LoVo (cell line): ENCODE measurements around the gene INPPL1.
"Not testable (repeated sequence)": the region's sequence is repeated elsewhere in the genome, so short reads cannot be mapped to it uniquely, and the experiment has no call there.

Source experiments
- DNase-seq: peaks from one replicate; pipeline ENCODE4 v3.0.0-alpha.2; 2016; ENCODE audit warnings: low spot score

The INPPL1 gene

GRCh38 chr11:72224564-72225410 is at the start of gene INPPL1:
Gene INPPL1 (plus strand): TSS chr11:72224767. CDS start chr11:72224985, 218 bp downstream.
- DNase-seq = no peak

- DNase-seq = no peak
These were observed 46.9 kb upstream of the INPPL1 start for GRCh38 chr11:72177656-72178055.

GRCh38 chr11:72179049-72179803 is 45.3 kb upstream of the INPPL1 start:
- DNase-seq = no peak

GRCh38 chr11:72179804-72180396 is 44.7 kb upstream of the INPPL1 start:
- no peak for DNase-seq

- not testable (repeated sequence) for DNase-seq
These were observed 43.5 kb upstream of the INPPL1 start for GRCh38 chr11:72180892-72181552.

GRCh38 chr11:72181553-72181958 is 43.0 kb upstream of the INPPL1 start:
- DNase-seq = not testable (repeated sequence)

- DNase-seq = no peak
These were observed 36.3 kb upstream of the INPPL1 start for GRCh38 chr11:72188267-72188666.

- peak; percentile 55 for DNase-seq
These were observed 34.9 kb upstream of the INPPL1 start for GRCh38 chr11:72189455-72190250.

- DNase-seq = no peak
These were observed 33.9 kb upstream of the INPPL1 start for GRCh38 chr11:72190631-72191071.

- DNase-seq = peak; percentile 53
These were observed 32.6 kb upstream of the INPPL1 start, which contains the start of gene FOLR1 for GRCh38 chr11:72191961-72192381. Gene FOLR1 (plus strand): TSS chr11:72192140. CDS start chr11:72192174, 34 bp downstream.

- no peak for DNase-seq
These were observed 28.9 kb upstream of the INPPL1 start for GRCh38 chr11:72195518-72196270.

GRCh38 chr11:72201445-72201844 is 23.1 kb upstream of the INPPL1 start:
- DNase-seq = not testable (repeated sequence)

GRCh38 chr11:72202571-72202970 is 22.0 kb upstream of the INPPL1 start:
- no peak for DNase-seq

- DNase-seq = no peak
These were observed 21.4 kb upstream of the INPPL1 start for GRCh38 chr11:72203163-72203562.

GRCh38 chr11:72204886-72205285 is 19.7 kb upstream of the INPPL1 start:
- no peak for DNase-seq

GRCh38 chr11:72206794-72207193 is 17.8 kb upstream of the INPPL1 start:
- not testable (repeated sequence) for DNase-seq

- DNase-seq = no peak
These were observed 16.3 kb upstream of the INPPL1 start for GRCh38 chr11:72208281-72208680.

GRCh38 chr11:72209101-72209500 is 15.5 kb upstream of the INPPL1 start:
- DNase-seq = no peak

- no peak for DNase-seq
These were observed 7.9 kb upstream of the INPPL1 start, which contains the start of gene FOLR2 for GRCh38 chr11:72216638-72217037. Gene FOLR2 (plus strand): TSS chr11:72216794. CDS start chr11:72218585, 1,791 bp downstream.

- DNase-seq = no peak
These were observed 6.7 kb upstream of the INPPL1 start for GRCh38 chr11:72217841-72218240.
